ENCODE measurements around the gene TBC1D22A. TPM values are rescaled to one million over a fixed set of nuclear protein-coding genes. Genes with fewer than 3 reads are reported as not detected.

TBC1D22A gene
- total RNA-seq, 2 donors from 2014 or later: 21.0 to 27.9 TPM

DNA sequence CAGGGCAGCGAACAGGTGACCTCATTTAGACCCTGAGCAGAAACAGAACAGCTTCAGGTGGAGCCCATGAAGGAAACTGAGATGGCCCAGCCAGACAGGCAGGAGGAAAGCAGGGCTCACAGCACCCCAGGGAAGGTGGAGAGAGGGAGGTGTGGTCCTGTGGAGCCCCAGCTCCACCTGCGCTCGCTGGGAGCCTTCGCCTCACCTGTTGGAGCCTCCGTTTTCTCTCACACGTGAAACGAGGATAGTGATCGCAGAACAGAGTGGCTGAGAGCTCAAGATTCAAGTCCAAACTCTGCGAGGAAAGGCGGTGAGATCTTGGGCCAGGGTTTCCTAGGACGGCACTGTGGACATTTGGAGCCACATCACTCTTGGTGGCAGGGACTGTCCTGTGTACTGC lies 15.8 kb upstream of the TBC1D22A start:
- WGBS, 2 experiments (ENCODE audit: insufficient coverage in 1 of 2, insufficient read length in 1 of 2): 88% methylated on average over 11 of the region's 11 CpGs
- Histone ChIP-seq H3K9ac (ENCODE audit: extremely low read depth, low read length, poor library complexity, severe bottlenecking) (no peak overlapping the region), H3K4me1 (ENCODE audit: control insufficient read depth, insufficient read depth, low read length) (no peaks in the 10 kb centered on the region), H3K27ac (ENCODE audit: low read depth, low read length) (no peak overlapping the region), H3K27me3 (ENCODE audit: control insufficient read depth, insufficient read depth, low read length, poor library complexity, severe bottlenecking) (peaks cover 21% of the 10 kb centered on the region), H3K9me3 (ENCODE audit: control insufficient read depth, low read length) (no peaks in the 10 kb centered on the region), H3K36me3 (ENCODE audit: control insufficient read depth, insufficient read depth, low read length) (no peaks in the 10 kb centered on the region), H3K4me3 (ENCODE audit: low read length) (no peak overlapping the region)
- H3K4me3 Mint-ChIP-seq: no peak overlapping the region
- no peak overlapping the region for H3K27ac Mint-ChIP-seq
- H3K4me1 Mint-ChIP-seq: no peaks in the 10 kb centered on the region
- no peaks in the 10 kb centered on the region for H3K36me3 Mint-ChIP-seq (ENCODE audit: low read depth)
- TF ChIP-seq, protein P1, sequence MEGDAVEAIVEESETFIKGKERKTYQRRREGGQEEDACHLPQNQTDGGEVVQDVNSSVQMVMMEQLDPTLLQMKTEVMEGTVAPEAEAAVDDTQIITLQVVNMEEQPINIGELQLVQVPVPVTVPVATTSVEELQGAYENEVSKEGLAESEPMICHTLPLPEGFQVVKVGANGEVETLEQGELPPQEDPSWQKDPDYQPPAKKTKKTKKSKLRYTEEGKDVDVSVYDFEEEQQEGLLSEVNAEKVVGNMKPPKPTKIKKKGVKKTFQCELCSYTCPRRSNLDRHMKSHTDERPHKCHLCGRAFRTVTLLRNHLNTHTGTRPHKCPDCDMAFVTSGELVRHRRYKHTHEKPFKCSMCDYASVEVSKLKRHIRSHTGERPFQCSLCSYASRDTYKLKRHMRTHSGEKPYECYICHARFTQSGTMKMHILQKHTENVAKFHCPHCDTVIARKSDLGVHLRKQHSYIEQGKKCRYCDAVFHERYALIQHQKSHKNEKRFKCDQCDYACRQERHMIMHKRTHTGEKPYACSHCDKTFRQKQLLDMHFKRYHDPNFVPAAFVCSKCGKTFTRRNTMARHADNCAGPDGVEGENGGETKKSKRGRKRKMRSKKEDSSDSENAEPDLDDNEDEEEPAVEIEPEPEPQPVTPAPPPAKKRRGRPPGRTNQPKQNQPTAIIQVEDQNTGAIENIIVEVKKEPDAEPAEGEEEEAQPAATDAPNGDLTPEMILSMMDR (conservative IDR thresholded peaks at IDR 0.05): no peak
- no peak for DNase-seq
- peaks cover 6% of the 10 kb centered on the region for H3K9me3 Mint-ChIP-seq
- peaks cover 29% of the 10 kb centered on the region for H3K27me3 Mint-ChIP-seq (ENCODE audit: insufficient read depth)

DNA sequence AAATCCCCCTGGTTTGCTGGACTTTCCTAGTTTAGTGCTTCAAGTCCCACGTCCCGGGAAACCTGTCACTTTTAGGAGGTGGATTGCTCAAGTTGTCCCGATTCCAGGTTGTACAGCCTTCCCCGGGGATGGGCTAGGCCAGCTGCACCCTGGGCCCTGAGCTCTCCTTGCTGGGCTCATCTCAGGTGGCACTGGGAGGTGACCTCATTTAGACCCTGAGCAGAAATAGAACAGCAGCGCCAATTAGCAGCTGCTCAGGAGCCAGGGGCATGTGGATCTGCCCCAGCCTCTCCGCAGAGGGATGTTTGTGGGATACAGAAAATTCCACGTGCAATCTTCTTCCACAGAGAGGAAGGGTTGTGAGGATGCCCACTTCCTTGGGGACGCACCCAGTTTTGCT lies 14.8 kb upstream of the TBC1D22A start:
- Mint-ChIP-seq H3K36me3 (ENCODE audit: low read depth) (no peaks in the 10 kb centered on the region), H3K27ac (no peak overlapping the region), H3K9me3 (peaks cover 6% of the 10 kb centered on the region), H3K4me3 (no peak overlapping the region), H3K4me1 (no peaks in the 10 kb centered on the region), H3K27me3 (ENCODE audit: insufficient read depth) (peaks cover 29% of the 10 kb centered on the region)
- Histone ChIP-seq H3K9me3 (ENCODE audit: control insufficient read depth, low read length) (no peaks in the 10 kb centered on the region), H3K4me3 (ENCODE audit: low read length) (no peak overlapping the region), H3K27me3 (ENCODE audit: control insufficient read depth, insufficient read depth, low read length, poor library complexity, severe bottlenecking) (peaks cover 21% of the 10 kb centered on the region), H3K4me1 (ENCODE audit: control insufficient read depth, insufficient read depth, low read length) (no peaks in the 10 kb centered on the region), H3K36me3 (ENCODE audit: control insufficient read depth, insufficient read depth, low read length) (no peaks in the 10 kb centered on the region), H3K9ac (ENCODE audit: extremely low read depth, low read length, poor library complexity, severe bottlenecking) (no peak overlapping the region), H3K27ac (ENCODE audit: low read depth, low read length) (no peak overlapping the region)
- DNase-seq: no peak
- TF ChIP-seq, protein P1 (conservative IDR thresholded peaks at IDR 0.05): no peak
- 88 to 97% methylated on average over 5 to 8 of the region's 8 CpGs for WGBS, 2 experiments (ENCODE audit: insufficient coverage in 1 of 2, insufficient read length in 1 of 2)

DNA sequence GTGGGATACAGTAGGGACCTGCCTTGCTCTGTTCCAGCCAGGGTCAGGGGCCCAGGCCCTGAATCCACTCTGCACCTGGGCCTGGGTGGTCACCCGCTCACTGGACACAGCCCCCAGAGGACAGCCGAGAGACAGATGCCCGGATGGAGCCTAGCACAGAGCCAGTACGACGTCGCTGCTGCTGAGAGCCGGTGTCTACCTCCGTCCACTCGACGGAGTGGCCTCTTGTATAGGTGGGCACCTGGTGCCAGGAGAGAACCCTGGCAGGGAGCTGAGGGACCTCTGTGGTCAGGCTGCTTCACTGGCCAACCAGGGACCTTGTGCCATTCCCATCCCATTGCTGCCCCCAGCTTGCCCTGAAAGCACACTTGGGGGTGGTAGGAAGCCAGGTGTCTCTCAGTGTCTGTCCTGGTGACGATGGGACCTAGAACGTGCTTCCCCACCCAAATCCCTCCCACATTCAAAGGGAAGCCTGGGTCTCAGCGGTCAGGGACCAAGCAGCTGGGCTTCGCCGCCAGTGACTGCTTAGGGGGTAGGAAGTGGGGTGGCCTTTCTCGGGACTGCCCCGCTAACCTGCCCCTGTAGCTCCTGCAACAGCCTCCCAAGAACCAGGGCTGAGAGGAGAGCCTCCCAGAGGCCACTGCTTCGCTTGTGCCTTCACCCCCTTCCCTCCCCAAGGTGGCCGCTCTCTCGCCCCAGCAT lies 14.1 kb upstream of the TBC1D22A start:
- TF ChIP-seq, protein P1 (conservative IDR thresholded peaks at IDR 0.05): no peak
- DNase-seq: no peak
- Histone ChIP-seq H3K9me3 (ENCODE audit: control insufficient read depth, low read length) (no peaks in the 10 kb centered on the region), H3K27me3 (ENCODE audit: control insufficient read depth, insufficient read depth, low read length, poor library complexity, severe bottlenecking) (peaks cover 21% of the 10 kb centered on the region), H3K4me3 (ENCODE audit: low read length) (no peak overlapping the region), H3K9ac (ENCODE audit: extremely low read depth, low read length, poor library complexity, severe bottlenecking) (no peak overlapping the region), H3K27ac (ENCODE audit: low read depth, low read length) (no peak overlapping the region), H3K4me1 (ENCODE audit: control insufficient read depth, insufficient read depth, low read length) (no peaks in the 10 kb centered on the region), H3K36me3 (ENCODE audit: control insufficient read depth, insufficient read depth, low read length) (no peaks in the 10 kb centered on the region)
- H3K27me3 Mint-ChIP-seq (ENCODE audit: insufficient read depth): peaks cover 28% of the 10 kb centered on the region
- 83 to 93% methylated on average over 14 to 20 of the region's 20 CpGs for WGBS, 2 experiments (ENCODE audit: insufficient coverage in 1 of 2, insufficient read length in 1 of 2)
- H3K4me3 Mint-ChIP-seq: no peak overlapping the region
- no peaks in the 10 kb centered on the region for H3K36me3 Mint-ChIP-seq (ENCODE audit: low read depth)
- H3K9me3 Mint-ChIP-seq: no peaks in the 10 kb centered on the region
- H3K27ac Mint-ChIP-seq: no peak overlapping the region
- H3K4me1 Mint-ChIP-seq: no peaks in the 10 kb centered on the region

Measured in endodermal cell (in vitro differentiated cells).